ENCODE data around the gene UNG. TPM values are rescaled to one million over a fixed set of nuclear protein-coding genes. Genes with fewer than 3 reads are reported as not detected.

The UNG gene
- total and polyA plus RNA-seq, 2 experiments from 2014 or later: 90.5 to 209 TPM

DNA sequence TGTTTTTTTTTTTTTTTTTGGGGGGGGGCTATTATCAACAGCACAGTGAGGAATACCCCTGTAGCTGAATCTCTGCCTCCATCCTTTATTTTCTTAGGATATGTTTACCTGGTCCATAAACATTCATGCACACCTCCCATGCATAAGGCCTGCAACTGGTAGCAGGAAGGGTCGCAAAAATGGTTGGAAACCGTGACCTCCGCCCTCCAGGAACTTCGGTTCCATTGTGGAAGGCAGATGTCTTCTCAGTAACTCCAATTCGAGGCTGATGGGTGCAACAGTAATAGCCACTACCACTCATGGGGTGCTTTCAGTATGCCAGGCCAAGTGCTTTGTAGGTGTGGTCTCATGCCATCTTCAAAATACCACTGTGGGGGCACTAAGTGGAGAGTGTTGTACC lies 59.2 kb downstream of the UNG start:
- no peaks in the 10 kb centered on the region for H3K36me3 Mint-ChIP-seq (ENCODE audit: low read depth)
- peaks cover 6% of the 10 kb centered on the region for H3K4me1 ChIP-seq (ENCODE audit: insufficient read depth)
- 0 out of 2 replicates have a peak, but pooled peaks cover 2% of the 10 kb centered on the region for H3F3A ChIP-seq (replicated peaks; ENCODE audit: low read depth)
- no peaks in the 10 kb centered on the region; the same call in 1 of the 2 replicates for H4K20me1 ChIP-seq (replicated peaks; ENCODE audit: insufficient read depth)
- H2AFZ ChIP-seq: no peak overlapping the region
- H3K27me3 ChIP-seq (ENCODE audit: insufficient read depth): no peaks in the 10 kb centered on the region
- no peak overlapping the region for H3K27ac ChIP-seq (ENCODE audit: low read depth)
- H3K79me2 ChIP-seq (replicated peaks; ENCODE audit: insufficient read depth): peaks cover 15% of the 10 kb centered on the region; the same call in 1 of the 2 replicates
- peaks cover 8% of the 10 kb centered on the region for H3K4me1 Mint-ChIP-seq
- no peak overlapping the region for H3K27ac Mint-ChIP-seq
- no peak for ATAC-seq
- no peak for TF ChIP-seq ZNF462 (CRISPR knock-in tag; IDR thresholded peaks at IDR 0.05)
- no peak for TF ChIP-seq EZH2phosphoT487 (IDR thresholded peaks at IDR 0.05; ENCODE audit: unreplicated experiment)
- TF ChIP-seq POLR2AphosphoS5 (IDR thresholded peaks at IDR 0.05; ENCODE audit: low read depth): no peak
- TF ChIP-seq EZH2 (IDR thresholded peaks at IDR 0.05; ENCODE audit: low read depth, unreplicated experiment): no peak
- no peaks in the 10 kb centered on the region for H3K9me3 Mint-ChIP-seq
- H3K27me3 Mint-ChIP-seq (ENCODE audit: insufficient read depth, low read depth, poor library complexity): peaks cover 5% of the 10 kb centered on the region
- H3K4me3 Mint-ChIP-seq: no peak overlapping the region
- no peak for DNase-seq (ENCODE audit: low spot score)
- no peak overlapping the region for H3K4me2 ChIP-seq
- H3K4me3 ChIP-seq: no peak overlapping the region
- H3K9me2 ChIP-seq (ENCODE audit: insufficient read depth): no peaks in the 10 kb centered on the region
- no peaks in the 10 kb centered on the region for H3K36me3 ChIP-seq (ENCODE audit: insufficient read depth)

DNA sequence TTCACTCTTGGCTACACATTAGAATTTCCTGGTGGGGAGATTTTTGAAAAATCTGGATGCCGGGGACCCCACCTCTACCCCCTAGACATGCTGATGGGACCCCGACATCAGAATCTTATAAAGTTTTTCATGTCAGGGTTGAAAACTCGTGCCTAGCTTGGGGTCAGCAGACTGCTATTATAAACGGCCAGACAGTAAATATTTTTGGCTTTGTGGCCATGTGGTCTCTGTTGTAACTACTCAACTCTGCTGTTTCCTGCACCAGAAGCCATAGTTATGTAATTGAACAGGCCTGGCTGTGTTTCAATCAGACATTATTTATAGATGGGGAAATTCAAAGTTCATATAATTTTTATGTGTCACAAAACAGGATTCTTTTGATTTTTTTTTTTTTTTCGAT lies 60.6 kb downstream of the UNG start:
- Histone ChIP-seq H3K36me3 (ENCODE audit: insufficient read depth) (no peaks in the 10 kb centered on the region), H4K20me1 (replicated peaks; ENCODE audit: insufficient read depth) (no peaks in the 10 kb centered on the region; the same call in 1 of the 2 replicates), H2AFZ (no peak overlapping the region), H3K27me3 (ENCODE audit: insufficient read depth) (no peaks in the 10 kb centered on the region), H3F3A (replicated peaks; ENCODE audit: low read depth) (0 out of 2 replicates have a peak, but pooled peaks cover 2% of the 10 kb centered on the region), H3K9me2 (ENCODE audit: insufficient read depth) (no peaks in the 10 kb centered on the region), H3K4me1 (ENCODE audit: insufficient read depth) (peaks cover 6% of the 10 kb centered on the region), H3K27ac (ENCODE audit: low read depth) (no peak overlapping the region), H3K79me2 (replicated peaks; ENCODE audit: insufficient read depth) (peaks cover 15% of the 10 kb centered on the region; the same call in 1 of the 2 replicates), H3K4me3 (no peak overlapping the region), H3K4me2 (no peak overlapping the region)
- H3K4me3 Mint-ChIP-seq: no peak overlapping the region
- H3K27ac Mint-ChIP-seq: no peak overlapping the region
- H3K4me1 Mint-ChIP-seq: peaks cover 8% of the 10 kb centered on the region
- H3K27me3 Mint-ChIP-seq (ENCODE audit: insufficient read depth, low read depth, poor library complexity): peaks cover 5% of the 10 kb centered on the region
- no peaks in the 10 kb centered on the region for H3K36me3 Mint-ChIP-seq (ENCODE audit: low read depth)
- DNase-seq (ENCODE audit: low spot score): no peak
- H3K9me3 Mint-ChIP-seq: no peaks in the 10 kb centered on the region
- no peak for ATAC-seq
- no peak for TF ChIP-seq EZH2 (IDR thresholded peaks at IDR 0.05; ENCODE audit: low read depth, unreplicated experiment)
- no peak for TF ChIP-seq JUNB (IDR thresholded peaks at IDR 0.05; ENCODE audit: unreplicated experiment)
- no peak for TF ChIP-seq EZH2phosphoT487 (IDR thresholded peaks at IDR 0.05; ENCODE audit: unreplicated experiment)
- TF ChIP-seq ZNF462 (CRISPR knock-in tag; IDR thresholded peaks at IDR 0.05): no peak
